Panc1 (cell line): ENCODE measurements around the gene PTTG1IP. TPM values are rescaled to one million over a fixed set of nuclear protein-coding genes. Genes with fewer than 3 reads are reported as not detected.

Experiments used
- ATAC-seq: fragments of 200-7000 bp; cut with Tn5 transposase; 2 replicates; pipeline ENCODE4 v1.9.1; 2020; ENCODE audit warnings: mild to moderate bottlenecking, moderate library complexity
- BruUV-seq: library from RNA; stranded (reverse); fragments of 400-500 nt; replicated peaks from 2 replicates; lab custom pipeline; 2021; lab: Mats Ljungman, UMichigan
- CTCF ChIA-PET: fragments of 300-600 bp; sonication (Branson Sonifier 250); formaldehyde crosslinking; loops from one replicate; lab custom pipeline; 2022; ENCODE audit warnings: antibody characterized with exemption; lab: Charles Lee
- POLR2A ChIA-PET: fragments of 300-600 bp; sonication (Branson Sonifier 250); formaldehyde crosslinking; loops from one replicate; lab custom pipeline; 2022; ENCODE audit warnings: antibody characterized with exemption; lab: Charles Lee
- DNase-seq: peaks from one replicate; pipeline ENCODE4 v3.0.0-alpha.2; 2010; ENCODE audit warnings: low read depth, low spot score
- H3K27ac ChIP-seq: 2 replicates; pipeline ENCODE4 v1.5.1; 2011; ENCODE audit warnings: mild to moderate bottlenecking, low read length, inconsistent platforms
- H3K27me3 ChIP-seq: fragments of 200-500 bp; sonication (Bioruptor generic); 2 replicates; pipeline ENCODE4 v1.6.0; 2014; ENCODE audit warnings: low read length, inconsistent platforms; ENCODE audit not compliant: control insufficient read depth, insufficient read depth
- H3K36me3 ChIP-seq: fragments of 200-500 bp; sonication (Bioruptor generic); 2 replicates; pipeline ENCODE4 v1.5.1; 2014; ENCODE audit warnings: inconsistent platforms, mild to moderate bottlenecking, low read length, moderate library complexity; ENCODE audit not compliant: control insufficient read depth, insufficient read depth
- H3K4me1 ChIP-seq: 2 replicates; pipeline ENCODE4 v1.5.1; 2011; ENCODE audit warnings: inconsistent platforms, mild to moderate bottlenecking, low read length, moderate library complexity; ENCODE audit not compliant: control insufficient read depth, insufficient read depth
- H3K4me3 ChIP-seq, 2 experiments: 2 replicates each; pipeline ENCODE4 v1.5.1; 2011 to 2012; ENCODE audit warnings: low read depth in 2 of 2, low read length in 2 of 2, mild to moderate bottlenecking in 2 of 2, inconsistent platforms in 1 of 2, moderate library complexity in 1 of 2
- H3K9me3 ChIP-seq: fragments of 200-500 bp; sonication (Bioruptor generic); 2 replicates; pipeline ENCODE4 v1.5.1; 2014; ENCODE audit warnings: low read depth, mild to moderate bottlenecking, inconsistent platforms, low read length, moderate library complexity; ENCODE audit not compliant: control insufficient read depth, insufficient read depth
- CTCF ChIP-seq: fragments of 450-650 bp; IDR thresholded peaks from 2 replicates; pipeline ENCODE4 v1.5.1; 2017; ENCODE audit warnings: mild to moderate bottlenecking
- POLR2AphosphoS5 ChIP-seq: IDR thresholded peaks from 2 replicates; pipeline ENCODE4 v1.6.1; 2012; ENCODE audit warnings: mild to moderate bottlenecking, low read depth, low read length, moderate library complexity
- REST ChIP-seq, 2 experiments: IDR thresholded peaks; 2 replicates each; pipeline ENCODE4 v1.6.1; 2011 to 2012; ENCODE audit warnings: low read depth in 2 of 2, control low read depth in 1 of 2, low read length in 1 of 2, mild to moderate bottlenecking in 1 of 2, moderate library complexity in 1 of 2; ENCODE audit not compliant: insufficient read depth in 1 of 2
- SIN3A ChIP-seq: IDR thresholded peaks from 2 replicates; pipeline ENCODE4 v1.6.1; 2012; ENCODE audit warnings: low read depth, mild to moderate bottlenecking, low read length, moderate library complexity, borderline replicate concordance; ENCODE audit not compliant: insufficient read depth
- TCF7L2 ChIP-seq: IDR thresholded peaks from 2 replicates; pipeline ENCODE4 v1.6.1; 2011; ENCODE audit warnings: mild to moderate bottlenecking, low read depth, low read length, inconsistent platforms
- in situ Hi-C: cut with HindIII; loops from 2 replicates; pipeline ENCODE4 v1.10.0; 2016; ENCODE audit warnings: low sequenced_read_pairs, low pct_unique_long_range_greater_than_20kb
- intact Hi-C: fragments of 100-400 bp; cut with micrococcal nuclease; formaldehyde crosslinking; loops from one replicate; pipeline ENCODE4 v1.10.0; 2022; ENCODE audit not compliant: unreplicated experiment
- total RNA-seq: library from RNA; stranded (reverse); gene quantifications from one replicate; pipeline ENCODE4 v1.2.1, GENCODE V29; 2021; ENCODE audit not compliant: unreplicated experiment

PTTG1IP gene
- total RNA-seq, 1 experiment from 2014 or later, result 226 TPM

GRCh38 chr21:44894687-44895302, 21.3 kb upstream of the PTTG1IP start:
- no peaks in the 10 kb centered on the region for H3K27me3 ChIP-seq
- DNase-seq (no peak), ATAC-seq (no peak)
- BruUV-seq, result no TSS peak
- in situ Hi-C loops (no loop called here), intact Hi-C loops (loop anchor here (5.0 kb wide), 1 partner anchor 38 kb away; no protein-coding TSS in a partner anchor)
- no peaks in the 10 kb centered on the region for H3K36me3 ChIP-seq
- no peak overlapping the region for H3K27ac ChIP-seq
- no peak overlapping the region for H3K4me3 ChIP-seq
- TF ChIP-seq CTCF (no peak), REST (IDR thresholded peaks at IDR 0.05; ENCODE audit: insufficient read depth in 1 of 2, low read depth in 2 of 2, low read length in 1 of 2) (no peak), TCF7L2 (no peak), POLR2AphosphoS5 (no peak), SIN3A (no peak)
- no peaks in the 10 kb centered on the region for H3K4me1 ChIP-seq
- no peaks in the 10 kb centered on the region for H3K9me3 ChIP-seq
- CTCF ChIA-PET, result no interaction called here
- POLR2A ChIA-PET, result no interaction called here

GRCh38 chr21:44893948-44894656, 20.6 kb upstream of the PTTG1IP start:
- no peak overlapping the region for H3K27ac ChIP-seq
- no TSS peak for BruUV-seq
- intact Hi-C loops, result loop anchor here (5.0 kb wide), 1 partner anchor 38 kb away; no protein-coding TSS in a partner anchor

More at GRCh38 chr21:44893948-44894656, 20.6 kb upstream of the PTTG1IP start:
- Histone ChIP-seq H3K9me3 (no peaks in the 10 kb centered on the region), H3K4me1 (no peaks in the 10 kb centered on the region), H3K36me3 (no peaks in the 10 kb centered on the region), H3K27me3 (no peaks in the 10 kb centered on the region), H3K4me3 (no peak overlapping the region)
- no peak for DNase-seq
- no peak for ATAC-seq
- in situ Hi-C loops, result no loop called here
- POLR2A ChIA-PET, result no interaction called here
- no peak for TF ChIP-seq TCF7L2
- no peak for TF ChIP-seq POLR2AphosphoS5
- no peak for TF ChIP-seq SIN3A
- TF ChIP-seq REST (IDR thresholded peaks at IDR 0.05; ENCODE audit: insufficient read depth in 1 of 2, low read depth in 2 of 2, low read length in 1 of 2), result no peak
- TF ChIP-seq CTCF, result no peak
- CTCF ChIA-PET, result no interaction called here
